HCT116 (cell line): ENCODE data around the gene OR10A2.

Experiments
- CEBPB ChIP-seq: IDR thresholded peaks from 2 replicates; pipeline ENCODE4 v1.6.1; 2012; ENCODE audit warnings: low read depth
- CTCF ChIP-seq, 3 experiments: fragments of 200-600 bp in 1 of 3; sonication (generic) in 1 of 3; IDR thresholded peaks in 2 of 3; conservative IDR thresholded peaks in 1 of 3; 2 replicates each; pipeline ENCODE4 v1.5.1; 2012 to 2017; ENCODE audit warnings: low read depth in 2 of 3, low read length in 2 of 3, antibody characterized with exemption in 1 of 3, borderline replicate concordance in 1 of 3, control low read depth in 1 of 3, mild to moderate bottlenecking in 1 of 3, mixed read lengths in 1 of 3, mixed run types in 1 of 3, moderate library complexity in 1 of 3; ENCODE audit not compliant: insufficient read depth in 1 of 3
- EGR1 ChIP-seq: IDR thresholded peaks from 2 replicates; pipeline ENCODE4 v1.6.1; 2012; ENCODE audit warnings: low read depth
- EZH2 ChIP-seq: fragments of 200-600 bp; sonication (generic); IDR thresholded peaks from 2 replicates; pipeline ENCODE4 v1.6.1; 2017; ENCODE audit warnings: antibody characterized with exemption, mixed run types
- EZH2phosphoT487 ChIP-seq: fragments of 200-600 bp; IDR thresholded peaks from 2 replicates; pipeline ENCODE4 v1.6.1; 2018; ENCODE audit warnings: antibody characterized with exemption, borderline replicate concordance
- FOSL1 ChIP-seq: IDR thresholded peaks from 2 replicates; pipeline ENCODE4 v1.6.1; 2012; ENCODE audit warnings: low read depth
- MAX ChIP-seq: IDR thresholded peaks from 2 replicates; pipeline ENCODE4 v1.6.1; 2012
- POLR2A ChIP-seq: IDR thresholded peaks from 2 replicates; pipeline ENCODE4 v1.7.0; 2011; ENCODE audit warnings: borderline replicate concordance; ENCODE audit not compliant: insufficient read depth, insufficient read length; ENCODE audit errors: extremely low read depth
- POLR2AphosphoS5 ChIP-seq: IDR thresholded peaks from 2 replicates; pipeline ENCODE4 v1.6.1; 2011; ENCODE audit warnings: mild to moderate bottlenecking, low read depth, low read length, moderate library complexity
- RAD21 ChIP-seq: IDR thresholded peaks from 2 replicates; pipeline ENCODE4 v1.6.1; 2012; ENCODE audit warnings: low read depth, mild to moderate bottlenecking
- SIN3A ChIP-seq: IDR thresholded peaks from 2 replicates; pipeline ENCODE4 v1.6.1; 2012; ENCODE audit warnings: low read depth
- YY1 ChIP-seq: IDR thresholded peaks from 2 replicates; pipeline ENCODE4 v1.6.1; 2011; ENCODE audit warnings: low read length, low read depth, moderate library complexity, mild to moderate bottlenecking; ENCODE audit not compliant: insufficient replicate concordance; ENCODE audit errors: extremely low read depth
- ZFX ChIP-seq: fragments of 450-650 bp; IDR thresholded peaks from 2 replicates; pipeline ENCODE4 v1.6.1; 2017

GRCh38 chr11:6843670-6844069 lies 19.2 kb upstream of the OR10A2 start:
- TF ChIP-seq CTCF (IDR thresholded peaks at IDR 0.05 in 2 of 3, conservative IDR thresholded peaks at IDR 0.05 in 1 of 3; ENCODE audit: borderline replicate concordance in 1 of 3, insufficient read depth in 1 of 3, low read depth in 2 of 3, low read length in 2 of 3) = no peak
- TF ChIP-seq RAD21 = no peak
- no peak for TF ChIP-seq CEBPB
- TF ChIP-seq EZH2 = no peak
- TF ChIP-seq FOSL1 = no peak
- TF ChIP-seq POLR2A = no peak
- TF ChIP-seq EZH2phosphoT487 = no peak
- TF ChIP-seq YY1 = no peak
- TF ChIP-seq EGR1 = no peak
- no peak for TF ChIP-seq ZFX
- TF ChIP-seq MAX = no peak
- TF ChIP-seq POLR2AphosphoS5 = no peak
- no peak for TF ChIP-seq SIN3A
